RWPE2 (cell line): ENCODE results near the gene SLC9A7.

Experiments
- ATAC-seq: fragments of 200-7000 bp; cut with Tn5 transposase; 3 replicates; pipeline ENCODE4 v1.9.1; 2021; ENCODE audit warnings: low read depth
- DNase-seq: peaks from one replicate; pipeline ENCODE4 v3.0.0-alpha.2; 2020; ENCODE audit warnings: low spot score
- H3K27ac ChIP-seq: fragments of 450-650 bp; 2 replicates; pipeline ENCODE4 v1.5.1; 2017; ENCODE audit warnings: mild to moderate bottlenecking; ENCODE audit not compliant: poor library complexity, severe bottlenecking
- H3K27me3 ChIP-seq: fragments of 250-450 bp; sonication (Bioruptor Pico); 2 replicates; pipeline ENCODE4 v1.5.1; 2021; ENCODE audit warnings: mild to moderate bottlenecking, moderate library complexity; ENCODE audit not compliant: insufficient read depth, poor library complexity, severe bottlenecking
- H3K36me3 ChIP-seq: fragments of 250-450 bp; sonication (Bioruptor Pico); 2 replicates; pipeline ENCODE4 v1.5.1; 2020; ENCODE audit warnings: low read depth, mild to moderate bottlenecking, moderate library complexity
- H3K4me1 ChIP-seq: fragments of 250-450 bp; sonication (Bioruptor Pico); 2 replicates; pipeline ENCODE4 v1.5.1; 2021; ENCODE audit warnings: mild to moderate bottlenecking, moderate library complexity; ENCODE audit not compliant: insufficient read depth, poor library complexity, severe bottlenecking
- H3K4me3 ChIP-seq: fragments of 250-450 bp; sonication (Bioruptor Pico); 2 replicates; pipeline ENCODE4 v1.5.1; 2021; ENCODE audit warnings: mild to moderate bottlenecking, moderate library complexity; ENCODE audit not compliant: severe bottlenecking
- H3K9me3 ChIP-seq: fragments of 250-450 bp; sonication (Bioruptor Pico); 2 replicates; pipeline ENCODE4 v1.5.1; 2021; ENCODE audit warnings: mild to moderate bottlenecking, moderate library complexity; ENCODE audit not compliant: severe bottlenecking
- TF ChIP-seq, protein P1 (sequence below): fragments of 450-650 bp; IDR thresholded peaks from one replicate; pipeline ENCODE4 v1.5.1; 2017; ENCODE audit warnings: mild to moderate bottlenecking, moderate library complexity; ENCODE audit not compliant: poor library complexity, severe bottlenecking

The SLC9A7 gene

GRCh38 chrX:46710927-46711623 is 47.8 kb downstream of the SLC9A7 start:
- H3K4me1 ChIP-seq: peaks cover 9% of the 10 kb centered on the region

GRCh38 chrX:46710425-46710824 is 48.5 kb downstream of the SLC9A7 start:
- no peak overlapping the region for H3K4me3 ChIP-seq
- DNase-seq (no peak), ATAC-seq (peak; percentile 87)
- H3K9me3 ChIP-seq: no peaks in the 10 kb centered on the region
- H3K27ac ChIP-seq: peak overlapping the region; percentile 17
- TF ChIP-seq, protein P1, sequence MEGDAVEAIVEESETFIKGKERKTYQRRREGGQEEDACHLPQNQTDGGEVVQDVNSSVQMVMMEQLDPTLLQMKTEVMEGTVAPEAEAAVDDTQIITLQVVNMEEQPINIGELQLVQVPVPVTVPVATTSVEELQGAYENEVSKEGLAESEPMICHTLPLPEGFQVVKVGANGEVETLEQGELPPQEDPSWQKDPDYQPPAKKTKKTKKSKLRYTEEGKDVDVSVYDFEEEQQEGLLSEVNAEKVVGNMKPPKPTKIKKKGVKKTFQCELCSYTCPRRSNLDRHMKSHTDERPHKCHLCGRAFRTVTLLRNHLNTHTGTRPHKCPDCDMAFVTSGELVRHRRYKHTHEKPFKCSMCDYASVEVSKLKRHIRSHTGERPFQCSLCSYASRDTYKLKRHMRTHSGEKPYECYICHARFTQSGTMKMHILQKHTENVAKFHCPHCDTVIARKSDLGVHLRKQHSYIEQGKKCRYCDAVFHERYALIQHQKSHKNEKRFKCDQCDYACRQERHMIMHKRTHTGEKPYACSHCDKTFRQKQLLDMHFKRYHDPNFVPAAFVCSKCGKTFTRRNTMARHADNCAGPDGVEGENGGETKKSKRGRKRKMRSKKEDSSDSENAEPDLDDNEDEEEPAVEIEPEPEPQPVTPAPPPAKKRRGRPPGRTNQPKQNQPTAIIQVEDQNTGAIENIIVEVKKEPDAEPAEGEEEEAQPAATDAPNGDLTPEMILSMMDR: no peak
- H3K36me3 ChIP-seq: no peaks in the 10 kb centered on the region
- H3K4me1 ChIP-seq: peaks cover 9% of the 10 kb centered on the region
- no peaks in the 10 kb centered on the region for H3K27me3 ChIP-seq

More at GRCh38 chrX:46710927-46711623, 47.8 kb downstream of the SLC9A7 start:
- TF ChIP-seq, protein P1: no peak
- ATAC-seq: no peak
- H3K27me3 ChIP-seq: no peaks in the 10 kb centered on the region
- H3K4me3 ChIP-seq: no peak overlapping the region
- H3K27ac ChIP-seq: peak overlapping the region; percentile 17
- H3K9me3 ChIP-seq: no peaks in the 10 kb centered on the region
- DNase-seq: no peak
- H3K36me3 ChIP-seq: no peaks in the 10 kb centered on the region

DNA sequence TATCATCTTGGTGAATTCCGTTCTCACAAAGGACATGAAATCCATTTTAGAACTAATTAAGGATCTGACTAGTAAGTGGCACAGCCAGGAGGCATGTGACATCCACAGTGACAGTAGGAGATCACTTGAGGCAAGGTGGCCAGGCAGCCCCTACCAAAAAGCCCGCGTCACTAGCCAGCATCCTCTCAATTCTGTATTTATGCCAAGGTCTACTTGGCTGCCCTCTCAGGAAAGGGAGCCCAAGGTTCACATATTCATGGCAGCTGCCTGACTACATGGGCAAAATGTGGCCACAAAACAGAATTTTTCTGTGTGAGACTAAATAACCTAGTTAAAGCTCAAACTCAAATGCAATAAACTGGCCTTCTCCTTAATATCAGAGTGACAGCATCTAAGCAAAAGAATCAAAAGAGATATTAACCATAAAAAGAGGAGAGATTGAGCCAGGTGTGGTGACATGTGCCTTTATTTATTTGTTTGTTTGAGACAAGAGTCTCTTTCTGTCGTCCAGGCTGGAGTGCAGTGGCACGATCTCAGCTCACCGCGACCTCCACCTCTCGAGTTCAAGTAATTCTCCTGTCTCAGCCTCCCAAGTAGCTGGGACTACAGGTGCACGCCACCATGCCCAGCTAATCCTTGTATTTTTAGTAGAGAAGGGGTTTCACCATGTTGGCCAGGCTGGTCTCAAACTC is 51.5 kb downstream of the SLC9A7 start:
- DNase-seq (no peak), ATAC-seq (no peak)
- TF ChIP-seq, protein P1: no peak
- no peaks in the 10 kb centered on the region for H3K36me3 ChIP-seq
- no peak overlapping the region for H3K4me3 ChIP-seq
- H3K9me3 ChIP-seq: no peaks in the 10 kb centered on the region
- peaks cover 9% of the 10 kb centered on the region for H3K4me1 ChIP-seq
- H3K27me3 ChIP-seq: no peaks in the 10 kb centered on the region
- no peak overlapping the region for H3K27ac ChIP-seq

GRCh38 chrX:46704767-46705386 is 54.0 kb downstream of the SLC9A7 start:
- Histone ChIP-seq H3K9me3 (no peaks in the 10 kb centered on the region), H3K4me3 (no peak overlapping the region), H3K36me3 (no peaks in the 10 kb centered on the region), H3K27me3 (no peaks in the 10 kb centered on the region), H3K4me1 (no peaks in the 10 kb centered on the region), H3K27ac (no peak overlapping the region)
- DNase-seq: no peak
- ATAC-seq: peak; percentile 66; the same call in 2 of the 3 replicates
- TF ChIP-seq, protein P1: no peak
